Fibroblast of lung (primary cell): ENCODE measurements around the gene PLP1.

Experiments
- CTCF ChIP-seq, 2 donors: IDR thresholded peaks in 1 of 2; conservative IDR thresholded peaks in 1 of 2; 1 replicate in 1 of 2; 2 replicates in 1 of 2; pipeline ENCODE4 v1.5.1; 2011 to 2012; ENCODE audit warnings: low read length in 2 of 2, control low read depth in 1 of 2, inconsistent platforms in 1 of 2, low read depth in 1 of 2, mild to moderate bottlenecking in 1 of 2
- EZH2 ChIP-seq: IDR thresholded peaks from 2 replicates; pipeline ENCODE4 v1.5.1; 2012; ENCODE audit warnings: low read length, control low read depth, mild to moderate bottlenecking; ENCODE audit errors: missing control alignments

GRCh38 chrX:103730796-103731493 lies 45.7 kb upstream of the PLP1 start:
- TF ChIP-seq EZH2 (no peak), CTCF (conservative IDR thresholded peaks at IDR 0.05 in 1 of 2, IDR thresholded peaks at IDR 0.05 in 1 of 2; ENCODE audit: low read depth in 1 of 2, low read length in 2 of 2) (no peak)
